GM12873 (cell line): ENCODE measurements around the gene ROBO2.

Source experiments
- CTCF ChIP-seq: IDR thresholded peaks from 2 replicates; pipeline ENCODE4 v1.5.1; 2012; ENCODE audit warnings: low read depth, mild to moderate bottlenecking, moderate library complexity, low read length, control low read depth; ENCODE audit not compliant: insufficient read depth; ENCODE audit errors: missing control alignments

ROBO2 gene

GRCh38 chr3:77648214-77648613 lies 608.3 kb downstream of the ROBO2 start:
- TF ChIP-seq CTCF = no peak

GRCh38 chr3:77648664-77649063 lies 608.8 kb downstream of the ROBO2 start:
- no peak for TF ChIP-seq CTCF

- no peak for TF ChIP-seq CTCF
Observed at GRCh38 chr3:77652624-77653023, 612.7 kb downstream of the ROBO2 start.

GRCh38 chr3:77655396-77655795 lies 615.5 kb downstream of the ROBO2 start:
- no peak for TF ChIP-seq CTCF

- no peak for TF ChIP-seq CTCF
Observed at GRCh38 chr3:77660718-77661117, 620.8 kb downstream of the ROBO2 start.

GRCh38 chr3:77667901-77668300 lies 628.0 kb downstream of the ROBO2 start:
- no peak for TF ChIP-seq CTCF

- TF ChIP-seq CTCF = no peak
Observed at GRCh38 chr3:77668376-77668775, 628.5 kb downstream of the ROBO2 start.

- TF ChIP-seq CTCF = no peak
Observed at GRCh38 chr3:77672016-77672415, 632.1 kb downstream of the ROBO2 start.
